HT-29 (cell line): ENCODE measurements around the gene SEMA5B. TPM values are rescaled to one million over a fixed set of nuclear protein-coding genes. Genes with fewer than 3 reads are reported as not detected.
A peak's percentile ranks its signal among the peaks of the same experiment; 100 is the strongest.

Experiments
- DNase-seq: peaks from one replicate; pipeline ENCODE4 v3.0.0-alpha.2; 2015; ENCODE audit warnings: low spot score
- total RNA-seq: library from RNA; depleted of rRNA; stranded (reverse); fragments of >200 nt; shearing (Covaris generic); gene quantifications from 2 replicates; pipeline ENCODE4 v1.2.3, GENCODE V29; 2014; rRNA removed

The SEMA5B gene
- total RNA-seq, 1 experiment from 2014 or later: not detected

DNA sequence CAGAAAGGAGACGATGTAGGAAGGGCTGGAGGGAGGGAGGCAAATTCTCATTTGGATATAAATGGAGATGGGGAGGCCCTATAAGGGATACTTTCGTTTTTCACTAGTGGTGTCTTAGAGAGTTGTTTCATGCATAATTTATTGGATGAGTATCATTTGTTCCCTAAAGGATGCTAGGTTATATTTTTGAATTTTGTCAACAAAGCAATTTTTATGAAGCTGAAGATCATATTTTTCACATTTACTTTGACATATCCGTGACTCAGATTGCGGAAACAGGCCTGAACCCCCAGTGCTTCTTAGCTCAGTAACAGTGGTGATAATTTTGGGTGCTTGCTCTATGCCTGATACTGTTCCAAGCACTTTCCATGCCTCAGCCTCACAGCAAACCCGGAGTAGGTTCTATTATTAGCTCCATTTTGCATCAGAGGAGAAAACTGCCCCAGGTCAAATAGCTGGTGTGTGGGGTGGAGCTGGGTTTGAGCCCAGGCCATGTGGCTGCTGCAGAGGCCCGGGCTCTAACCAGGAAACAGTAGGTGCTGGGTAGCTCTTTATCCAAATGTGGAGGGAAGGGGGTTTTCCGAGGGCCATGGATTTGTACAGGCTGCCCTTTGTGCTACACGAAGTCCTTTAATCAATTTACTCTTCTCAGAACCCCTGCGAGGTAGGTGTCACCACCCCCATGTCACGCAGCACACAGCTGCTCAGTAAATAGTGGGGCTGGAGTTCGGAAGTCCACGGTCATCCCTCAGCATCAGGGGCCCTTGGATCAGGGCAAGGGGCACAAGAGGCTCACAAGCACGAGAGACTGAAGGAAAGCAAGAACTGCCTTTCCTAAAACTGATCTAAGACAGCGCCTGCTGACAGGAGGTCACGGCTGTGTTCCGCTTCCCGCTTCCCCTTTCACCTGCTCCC lies 133.6 kb downstream of the SEMA5B start:
- no peak for DNase-seq

DNA sequence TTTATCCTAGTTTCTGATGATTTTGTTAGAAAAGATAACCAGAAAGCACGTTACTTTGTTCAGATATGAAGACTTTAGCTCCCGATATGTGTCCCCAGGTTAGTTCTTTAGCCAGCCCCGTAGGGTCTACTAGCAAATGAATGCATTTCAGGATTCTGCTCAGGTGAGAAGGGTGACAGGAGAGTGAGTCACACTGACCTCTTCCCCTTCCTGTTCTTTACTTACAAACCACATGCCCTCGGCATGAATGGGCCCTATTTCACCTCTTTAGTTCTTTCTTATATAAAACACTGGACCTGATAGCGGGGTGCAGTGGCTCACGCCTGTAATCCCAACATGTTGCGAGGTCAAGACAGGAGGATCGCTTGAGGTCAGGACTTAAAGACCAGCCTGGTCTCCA lies 134.3 kb downstream of the SEMA5B start:
- peak; percentile 54 for DNase-seq

DNA sequence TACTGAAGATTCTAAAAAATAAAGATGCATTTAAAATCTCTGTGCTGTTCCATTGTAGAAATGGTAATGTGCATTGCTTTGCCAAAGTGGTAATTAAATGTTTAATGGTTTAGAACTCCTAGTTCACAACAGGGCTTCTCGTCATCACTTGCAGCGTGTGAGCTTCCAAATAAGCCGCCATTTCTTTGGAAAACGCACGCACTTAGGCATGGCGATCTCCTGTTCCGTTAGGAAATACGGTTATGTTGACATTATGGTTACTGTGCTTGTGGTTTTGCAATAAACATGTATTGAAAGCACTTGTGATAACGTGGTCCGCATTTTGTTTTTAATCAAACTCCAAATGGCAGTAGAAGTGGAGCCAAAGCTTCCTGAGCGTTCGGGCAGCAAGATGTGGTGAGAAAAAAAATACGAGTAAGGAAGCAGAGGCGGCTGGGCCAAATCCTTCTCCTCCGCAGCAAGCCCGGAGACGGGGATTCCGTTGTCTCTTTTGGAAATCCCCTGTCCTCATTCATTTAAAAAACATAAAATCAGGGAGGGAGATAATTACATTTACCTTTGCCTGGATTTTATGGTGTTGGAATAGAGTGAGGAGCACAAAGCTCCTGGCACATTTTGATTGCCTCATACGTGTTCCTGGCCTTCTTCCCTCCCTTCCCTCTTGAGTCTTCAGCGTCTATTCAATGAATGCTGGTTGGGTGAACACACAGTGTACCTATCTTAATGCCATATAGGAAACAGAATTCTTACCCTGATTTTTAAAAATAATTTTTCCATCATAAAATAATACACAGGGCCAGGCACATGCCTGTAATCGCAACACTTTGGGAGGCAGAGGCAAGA lies 135.2 kb downstream of the SEMA5B start:
- no peak for DNase-seq

DNA sequence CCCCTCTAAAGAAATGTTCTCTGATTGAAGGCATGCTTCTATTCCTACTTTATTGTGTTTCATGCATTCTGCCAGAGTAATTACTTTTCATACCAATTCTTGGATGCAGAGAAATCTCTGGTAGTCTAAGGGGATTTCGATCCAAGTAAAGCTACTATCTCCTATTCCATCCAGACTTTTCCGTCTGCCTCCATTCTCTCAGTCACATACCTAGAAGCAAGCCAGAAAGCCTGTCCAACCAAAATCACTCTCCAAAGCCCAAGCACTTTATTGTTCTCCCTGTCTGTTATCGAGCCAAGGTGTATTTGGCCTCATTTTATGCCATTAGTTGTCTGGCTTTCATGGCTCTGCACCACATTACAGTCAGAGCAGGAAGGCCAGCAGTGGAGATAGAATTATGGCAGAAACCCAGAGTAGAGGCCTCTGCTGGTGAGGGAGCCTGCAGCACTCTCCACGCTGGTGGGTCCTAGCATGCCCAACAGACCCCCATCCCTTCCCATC lies 136.8 kb downstream of the SEMA5B start:
- DNase-seq: no peak

DNA sequence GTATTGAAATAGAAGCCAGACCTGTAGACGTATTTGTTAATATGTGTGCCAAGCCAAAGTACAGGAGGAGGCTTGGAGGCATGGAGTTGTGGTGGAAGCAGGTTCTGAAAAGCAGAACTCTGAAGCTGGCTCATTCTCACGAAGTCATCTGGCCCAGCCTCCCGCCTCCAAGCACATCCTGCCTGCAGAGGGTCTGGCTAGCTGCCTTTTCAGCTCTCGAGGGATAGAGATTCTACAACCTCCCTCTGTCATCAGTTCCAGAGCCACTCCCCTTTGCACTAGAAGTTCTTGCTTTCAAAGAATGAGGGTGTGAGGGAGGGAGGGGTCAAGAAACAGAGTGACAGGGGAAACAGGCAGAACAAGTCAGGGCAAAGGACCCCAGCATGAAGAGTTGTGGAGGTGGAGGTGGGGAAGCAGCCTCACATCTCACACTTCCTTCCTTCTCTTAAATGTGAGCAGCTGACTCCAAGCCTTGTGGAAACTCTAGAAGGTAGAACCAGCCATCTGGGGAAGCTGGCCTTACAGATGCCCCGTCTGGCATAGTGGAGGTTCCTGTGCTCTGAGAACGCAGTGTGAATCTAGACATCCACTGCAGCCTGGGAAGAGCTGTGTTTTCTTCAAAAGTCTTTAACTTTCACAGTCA lies 137.4 kb downstream of the SEMA5B start:
- no peak for DNase-seq

DNA sequence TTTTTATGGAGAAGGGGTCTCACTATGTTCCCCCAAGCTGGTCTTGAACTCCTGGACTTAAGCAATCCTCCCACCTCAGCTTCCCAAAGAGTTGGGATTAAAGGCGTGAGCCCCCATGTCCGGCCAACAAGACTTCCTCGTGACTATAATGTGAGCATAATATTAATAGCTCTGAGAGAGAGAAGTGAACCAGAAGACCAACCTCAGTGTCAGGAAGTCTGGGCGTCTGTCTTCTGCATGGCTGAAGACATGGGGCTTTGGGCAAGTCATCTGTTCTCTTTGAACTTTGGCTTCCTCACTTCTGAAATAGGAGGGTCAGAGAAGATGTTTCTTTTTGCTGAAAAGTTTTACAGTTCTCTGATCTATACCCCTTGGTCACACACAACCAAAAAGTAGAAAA lies 140.6 kb downstream of the SEMA5B start:
- no peak for DNase-seq

DNA sequence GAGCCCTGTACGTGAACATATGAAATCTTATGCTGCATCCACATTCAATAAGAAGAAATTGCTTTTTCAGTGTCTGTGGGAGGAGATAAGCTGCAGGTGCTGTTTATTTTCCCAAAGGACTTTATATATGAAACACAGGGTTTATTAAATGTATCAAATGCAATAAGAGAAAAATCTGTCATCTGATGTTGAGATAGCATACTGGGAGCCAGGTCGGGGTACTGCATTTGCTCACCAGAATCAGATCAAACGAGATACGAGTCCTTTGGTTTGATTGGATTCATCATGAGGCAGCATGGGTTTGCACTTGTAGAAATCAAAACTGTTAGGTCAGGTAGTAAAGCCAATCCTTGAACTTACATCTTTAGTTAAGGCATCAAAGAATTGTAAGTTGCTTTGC lies 141.3 kb downstream of the SEMA5B start:
- no peak for DNase-seq

DNA sequence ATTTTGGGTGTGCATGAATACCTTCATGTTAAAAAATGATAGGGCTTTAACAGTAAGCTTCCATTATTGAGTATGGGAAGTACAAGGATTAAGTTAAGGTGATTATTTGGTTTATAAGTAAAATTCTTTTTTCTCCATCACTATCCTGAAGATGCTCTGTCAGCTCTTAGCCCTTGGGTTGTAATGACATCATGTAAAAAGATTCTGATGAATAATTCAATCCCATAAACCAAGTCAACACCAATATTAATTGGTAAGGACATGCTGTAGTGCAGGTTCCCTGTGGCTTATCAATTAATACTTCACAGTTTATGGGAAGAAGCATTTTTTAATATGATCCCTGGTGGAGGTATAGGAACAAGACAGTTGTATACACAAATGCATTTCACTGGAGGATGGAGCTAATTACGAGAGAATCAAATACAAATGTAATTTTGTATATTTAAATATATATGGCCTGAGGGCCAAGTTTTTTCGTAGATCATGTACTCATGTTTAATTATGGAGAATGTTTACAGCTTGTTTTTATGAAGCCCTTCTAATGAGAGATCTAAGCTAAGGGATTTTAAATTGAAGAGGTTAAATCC lies 145.1 kb downstream of the SEMA5B start:
- no peak for DNase-seq

DNA sequence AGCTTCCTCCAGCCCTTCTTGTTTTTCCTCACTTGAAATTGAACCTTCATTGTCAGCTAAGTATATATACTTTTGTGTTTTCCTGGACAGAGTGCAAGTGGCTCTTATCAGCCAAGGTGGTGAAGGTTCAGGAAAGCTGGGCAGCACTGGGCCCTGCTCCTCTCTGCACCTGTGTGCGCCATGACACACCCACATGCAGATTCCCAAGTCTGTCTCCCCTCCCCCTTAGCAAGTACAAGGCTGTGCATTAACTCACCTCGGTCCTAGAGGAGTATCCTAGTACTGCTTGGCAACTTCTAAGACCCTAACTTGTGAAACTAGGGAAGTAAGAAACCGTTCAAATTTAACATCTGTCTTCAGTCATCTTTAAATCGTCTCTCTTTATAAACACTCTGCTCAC lies 146.9 kb downstream of the SEMA5B start:
- no peak for DNase-seq

DNA sequence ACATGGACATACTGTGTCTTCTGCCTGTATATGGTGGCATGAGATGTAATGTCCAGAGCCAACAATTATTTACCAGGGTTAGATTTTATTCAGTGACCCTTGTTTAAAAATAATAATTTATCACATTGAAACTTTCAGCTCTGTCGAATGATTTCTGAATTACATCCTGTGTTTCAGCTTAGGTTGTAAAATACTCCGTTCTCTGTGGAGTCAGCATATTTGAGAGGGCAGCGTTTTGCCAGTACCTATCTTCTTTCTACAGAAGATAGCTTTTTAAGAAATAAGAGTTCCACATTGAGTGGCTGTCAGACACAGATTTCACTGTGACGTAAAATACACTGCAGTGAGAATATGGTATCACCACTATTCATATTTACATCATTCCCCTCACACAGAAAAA lies 147.4 kb downstream of the SEMA5B start:
- no peak for DNase-seq

DNA sequence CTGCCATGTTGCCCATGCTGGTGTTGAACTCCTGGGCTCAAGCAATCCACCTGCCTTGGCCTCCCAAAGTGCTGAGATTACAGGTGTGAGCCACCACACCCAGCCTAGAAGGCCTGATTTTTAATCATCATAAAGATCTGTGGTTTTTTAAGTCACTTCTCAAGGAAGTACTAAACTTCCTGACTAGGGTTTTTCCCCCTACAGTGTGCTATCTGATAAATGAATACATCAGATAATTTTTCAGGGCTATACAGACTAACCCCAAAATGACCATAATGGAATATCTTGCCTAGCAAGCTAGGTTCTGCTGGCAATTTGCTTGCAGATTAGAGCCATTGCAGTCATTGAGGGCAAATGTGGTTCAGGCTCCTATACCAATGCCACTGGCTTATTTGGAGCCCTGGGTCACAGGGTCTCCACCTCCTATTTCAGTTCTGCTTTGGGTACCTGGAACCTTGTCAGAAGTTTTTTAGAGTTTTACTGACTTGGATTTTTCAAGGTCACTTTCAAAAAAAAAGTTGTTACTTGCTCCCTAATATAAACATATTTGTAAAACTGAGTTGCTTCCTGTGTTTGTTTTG lies 151.9 kb downstream of the SEMA5B start:
- no peak for DNase-seq

DNA sequence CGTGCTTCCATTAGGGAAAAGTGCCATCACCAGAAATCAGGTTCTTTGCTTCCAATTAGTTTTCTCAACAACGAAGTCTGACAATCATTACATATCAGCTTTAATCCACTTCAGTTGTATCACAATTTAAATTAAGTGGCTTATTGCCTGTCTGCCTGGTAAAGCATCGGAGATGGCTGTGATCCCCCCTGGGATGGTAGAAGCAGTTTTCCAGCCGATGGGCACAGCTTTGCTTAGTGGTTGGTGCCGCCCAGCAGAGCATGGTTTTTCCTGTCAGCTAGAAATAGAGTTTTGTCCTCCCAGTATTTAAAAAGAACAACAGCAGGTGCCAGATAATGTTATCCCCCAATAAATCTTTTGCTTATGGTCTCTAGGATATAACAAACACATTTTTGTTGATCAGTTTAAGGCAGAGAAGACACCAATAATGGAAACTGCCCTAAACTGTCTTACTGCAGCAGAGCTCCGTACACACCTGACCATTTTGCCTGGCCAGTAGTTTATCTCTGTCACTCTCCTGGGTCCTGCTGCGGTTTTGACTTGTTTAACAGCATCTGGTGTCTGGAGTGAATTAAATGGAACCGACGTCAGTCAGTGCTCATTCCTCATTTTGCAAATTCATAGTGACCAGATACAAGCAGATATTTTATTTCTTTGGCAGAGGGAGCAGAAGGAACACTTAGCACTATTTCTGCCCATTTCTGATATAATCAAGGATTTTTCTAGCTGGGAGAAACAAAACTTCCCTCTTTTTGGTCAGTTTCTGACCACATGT lies 153.6 kb downstream of the SEMA5B start:
- DNase-seq: no peak

DNA sequence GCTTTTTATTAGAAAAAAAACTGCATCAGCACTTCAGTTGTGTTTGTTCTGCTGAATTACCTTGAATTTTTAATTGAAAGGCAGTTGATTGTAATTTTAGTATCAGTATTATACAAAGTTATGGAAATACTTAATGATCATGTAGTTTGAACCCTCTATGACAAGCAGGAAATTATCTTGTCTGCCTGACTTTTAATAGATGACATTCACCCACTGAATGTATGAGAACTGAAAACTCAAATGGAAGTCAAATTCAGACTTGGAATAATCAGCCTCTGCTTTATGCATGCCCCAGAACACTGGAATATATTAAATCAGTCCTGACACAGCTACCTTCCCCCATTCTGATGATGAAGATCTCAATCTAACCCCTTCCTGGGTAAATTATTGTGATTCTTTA lies 159.2 kb downstream of the SEMA5B start:
- DNase-seq: no peak

DNA sequence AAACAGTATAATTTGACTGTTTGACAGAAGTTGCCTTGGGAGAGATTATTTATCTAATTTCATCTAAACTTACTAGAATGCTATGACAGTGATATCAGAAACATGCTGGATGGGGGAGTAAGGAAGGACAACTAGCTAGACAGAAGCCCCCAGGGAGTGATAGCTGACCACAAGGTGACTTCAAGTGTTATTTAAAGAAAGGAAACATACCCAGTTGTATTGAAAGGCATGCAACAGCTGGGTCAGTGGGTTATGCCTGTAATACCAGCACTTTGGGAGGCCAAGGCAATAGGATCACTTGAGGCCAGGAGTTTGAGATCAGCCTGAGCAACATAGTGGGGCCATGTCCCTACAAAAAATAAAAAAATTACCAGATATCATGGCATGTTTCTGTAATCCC lies 163.1 kb downstream of the SEMA5B start:
- no peak for DNase-seq

DNA sequence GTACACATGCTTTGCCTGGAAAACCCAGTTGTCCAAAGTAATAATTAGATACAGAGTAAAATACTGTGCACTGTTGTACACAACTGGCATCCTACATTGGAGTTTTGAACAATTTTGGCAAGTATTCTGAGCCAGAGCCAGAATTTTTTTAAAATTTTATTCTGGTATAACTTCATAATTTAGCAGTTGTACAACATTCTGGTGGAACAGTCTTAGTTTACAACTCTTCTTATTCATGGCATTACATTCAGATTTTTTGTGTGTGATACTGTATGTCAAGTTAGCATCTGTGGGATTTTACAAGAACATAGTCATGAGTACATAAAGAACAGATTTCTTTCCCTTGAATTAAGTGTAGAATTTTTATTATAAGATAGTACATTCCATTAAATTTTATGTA lies 165.2 kb downstream of the SEMA5B start:
- DNase-seq: no peak

Other genes with a start within 250 kb of the SEMA5B start
- gene HSPBAP1, start 233.9 kb downstream of the SEMA5B start, total RNA-seq: 3.5 and 4.1 TPM in 2 replicates
- gene SLC49A4, start 232.7 kb downstream of the SEMA5B start, total RNA-seq: 9.9 and 13.8 TPM in 2 replicates
- gene PDIA5, start 39.3 kb upstream of the SEMA5B start, total RNA-seq: 18.5 and 22.8 TPM in 2 replicates
- 16.4 and 17.2 TPM in 2 replicates for gene SEC22A, start 174.2 kb upstream of the SEMA5B start, total RNA-seq